Bronchial epithelial cell (primary cell): Measurements from ENCODE around the gene EIF4G3. TPM values are rescaled to one million over a fixed set of nuclear protein-coding genes. Genes with fewer than 3 reads are reported as not detected.

Experiments used
- DNase-seq: peaks from one replicate; pipeline ENCODE4 v3.0.0-alpha.2; 2010; ENCODE audit warnings: low read depth
- FAIRE-seq: peaks from 2 replicates; lab custom pipeline; 2011; peaks lifted over from hg19 to GRCh38; lab: Jason Lieb, UNC
- H3K27me3 ChIP-seq: 2 replicates; pipeline ENCODE4 v1.5.1; 2011; ENCODE audit warnings: low read length; ENCODE audit not compliant: control insufficient read depth, insufficient read depth
- H3K36me3 ChIP-seq: 2 replicates; pipeline ENCODE4 v1.5.1; 2011; ENCODE audit warnings: low read length; ENCODE audit not compliant: control insufficient read depth, insufficient read depth
- H3K4me3 ChIP-seq: 2 replicates; pipeline ENCODE4 v1.5.1; 2011; ENCODE audit warnings: mild to moderate bottlenecking, low read depth, low read length, control low read depth
- CTCF ChIP-seq: IDR thresholded peaks from 2 replicates; pipeline ENCODE4 v1.5.1; 2011; ENCODE audit warnings: mild to moderate bottlenecking, moderate library complexity, low read length, control low read depth, inconsistent platforms; ENCODE audit not compliant: insufficient read depth, severe bottlenecking
- total RNA-seq: library from RNA; depleted of rRNA; stranded (reverse); fragments of >200 nt; gene quantifications from 2 replicates; pipeline ENCODE4 v1.2.1, GENCODE V29; 2014

EIF4G3 gene
- total RNA-seq, 1 donor from 2014 or later, result 20.5 TPM

- TF ChIP-seq CTCF, result no peak
- no peaks in the 10 kb centered on the region for H3K27me3 ChIP-seq
- FAIRE-seq, result no peak
- no peak for DNase-seq
- peaks cover 1% of the 10 kb centered on the region for H3K36me3 ChIP-seq
- no peak overlapping the region for H3K4me3 ChIP-seq
These were observed 126.7 kb downstream of the EIF4G3 start for GRCh38 chr1:21050031-21050430.

- TF ChIP-seq CTCF, result no peak
- no peak for FAIRE-seq
- H3K4me3 ChIP-seq, result no peak overlapping the region
- H3K27me3 ChIP-seq, result no peaks in the 10 kb centered on the region
- no peak for DNase-seq
- H3K36me3 ChIP-seq, result peaks cover 1% of the 10 kb centered on the region
These were observed 128.2 kb downstream of the EIF4G3 start for GRCh38 chr1:21048462-21048861.

- Histone ChIP-seq H3K27me3 (no peaks in the 10 kb centered on the region), H3K4me3 (no peak overlapping the region), H3K36me3 (peaks cover 1% of the 10 kb centered on the region)
- FAIRE-seq (no peak), DNase-seq (no peak)
- TF ChIP-seq CTCF, result no peak
These were observed 130.6 kb downstream of the EIF4G3 start for GRCh38 chr1:21046132-21046531.

DNA sequence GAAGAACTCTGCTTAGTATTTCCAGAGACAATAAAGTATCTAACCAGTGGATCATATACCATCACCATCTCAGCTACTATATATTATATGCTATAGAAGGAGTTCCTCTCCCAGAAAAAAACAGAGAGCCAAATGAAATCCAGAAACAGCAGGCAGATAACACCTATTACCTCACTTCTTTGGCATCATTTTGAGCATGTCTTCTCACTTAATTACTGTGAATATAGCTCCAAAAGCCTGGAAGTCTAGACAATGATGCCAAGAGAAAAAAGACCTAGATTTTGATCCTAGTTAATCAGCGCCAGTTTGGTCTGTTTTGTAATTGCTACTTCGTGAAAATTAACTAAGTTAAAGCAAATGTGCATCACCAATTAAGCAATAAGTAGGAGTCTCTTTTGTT lies 131.3 kb downstream of the EIF4G3 start:
- no peak overlapping the region for H3K4me3 ChIP-seq
- FAIRE-seq (no peak), DNase-seq (no peak)
- peaks cover 1% of the 10 kb centered on the region for H3K36me3 ChIP-seq
- TF ChIP-seq CTCF, result no peak
- H3K27me3 ChIP-seq, result no peaks in the 10 kb centered on the region

- TF ChIP-seq CTCF, result no peak
- FAIRE-seq, result no peak
- Histone ChIP-seq H3K4me3 (no peak overlapping the region), H3K27me3 (no peaks in the 10 kb centered on the region), H3K36me3 (no peaks in the 10 kb centered on the region)
- DNase-seq, result no peak
These were observed 133.6 kb downstream of the EIF4G3 start for GRCh38 chr1:21042929-21043605.

- no peak overlapping the region for H3K4me3 ChIP-seq
- H3K36me3 ChIP-seq, result no peaks in the 10 kb centered on the region
- DNase-seq (no peak), FAIRE-seq (no peak)
- no peaks in the 10 kb centered on the region for H3K27me3 ChIP-seq
- TF ChIP-seq CTCF, result no peak
These were observed 135.2 kb downstream of the EIF4G3 start for GRCh38 chr1:21041541-21041940.
